Epithelial cell of alveolus of lung (primary cell): ENCODE results near the gene TUBA8. TPM values are rescaled to one million over a fixed set of nuclear protein-coding genes. Genes with fewer than 3 reads are reported as not detected.

Source experiments
- total RNA-seq: library from RNA; depleted of rRNA; stranded (reverse); fragments of >200 nt; gene quantifications from 2 replicates; pipeline ENCODE4 v1.2.1, GENCODE V29; 2015

The TUBA8 gene
- total RNA-seq: 1.1 TPM in 1 of 2 replicates, not detected in the other

DNA sequence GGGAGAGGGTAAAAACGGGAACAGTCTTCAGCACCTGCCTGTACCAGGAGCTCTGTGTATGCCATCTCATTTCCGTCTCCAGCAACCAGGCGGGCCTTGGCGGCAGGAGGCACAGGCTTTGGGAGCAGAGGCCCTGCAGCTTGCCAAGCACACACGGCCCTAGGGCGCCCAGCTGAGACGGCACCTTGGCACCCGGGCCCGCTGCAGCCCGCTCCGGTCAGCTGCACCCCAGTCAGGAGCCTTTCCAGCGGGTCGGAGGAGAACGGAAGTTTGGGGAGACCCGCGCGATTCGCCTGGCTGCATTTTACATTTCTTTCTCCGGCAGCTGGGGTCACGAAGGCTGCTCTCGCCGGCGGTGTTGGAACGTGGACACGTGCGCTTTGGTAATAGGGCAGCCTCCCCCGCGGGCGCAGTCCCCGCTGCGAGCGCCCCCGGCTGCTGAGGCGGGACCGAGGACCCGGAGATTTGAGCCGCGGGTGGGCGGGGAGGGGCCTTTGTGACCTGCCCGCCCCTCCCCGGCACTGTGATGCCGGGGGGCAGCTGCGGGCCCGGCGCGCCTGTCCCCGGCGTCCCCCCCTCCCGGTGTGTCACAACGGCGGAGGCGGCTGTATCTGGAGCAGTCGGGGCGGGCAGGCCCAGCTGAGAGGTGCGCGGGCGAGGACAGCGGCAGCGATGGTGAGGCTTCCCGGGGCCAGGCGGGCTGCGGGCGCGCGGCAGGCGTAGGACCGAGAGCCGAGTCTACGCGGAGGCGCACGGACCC is at the start of gene TUBA8:
TSS of gene TUBA8 (plus strand) at position 616 of the 760 bp plus-strand sequence. CDS start at position 673, 57 bp downstream.

DNA sequence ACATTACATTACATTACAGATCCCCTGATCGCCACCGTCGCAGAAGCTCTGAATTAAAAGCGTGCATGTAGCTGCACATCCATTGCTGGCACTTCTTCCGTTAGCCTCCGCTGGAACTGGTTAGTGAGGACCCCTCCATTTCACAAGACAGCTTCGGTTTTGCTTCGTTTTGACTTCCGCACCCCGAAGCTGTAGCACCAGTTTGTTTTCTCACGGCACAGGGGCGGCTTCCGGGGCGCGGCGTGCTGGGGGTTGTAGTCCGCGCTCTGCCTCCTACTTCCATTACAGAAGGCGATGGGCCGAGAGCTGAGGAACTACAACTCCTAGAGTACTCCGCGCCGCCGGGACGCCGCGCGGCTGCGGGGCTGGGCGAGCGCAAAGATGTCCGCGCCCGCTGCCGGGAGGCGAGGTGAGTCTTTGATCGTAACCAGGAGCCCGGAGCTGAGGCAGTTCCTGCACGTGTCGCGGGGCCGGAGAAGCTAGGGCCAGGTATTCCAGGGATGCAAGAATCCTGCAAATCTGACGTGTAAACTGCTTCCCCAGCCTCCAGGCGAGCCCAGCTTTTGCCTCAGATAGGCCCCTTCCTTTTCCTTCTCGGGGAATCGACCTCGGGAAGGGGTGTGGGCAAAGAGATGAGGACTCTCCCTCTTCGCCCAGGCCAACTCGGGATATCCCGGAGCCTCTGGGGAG is 32.8 kb upstream of the TUBA8 start, which contains the start of gene PEX26:
TSS of gene PEX26 (plus strand) at position 352 of the 690 bp plus-strand sequence. CDS start 387 bp downstream, outside the sequence.

Other genes with a start within 250 kb of the TUBA8 start
- gene MICAL3, start 86.2 kb upstream of the TUBA8 start, total RNA-seq: 8.4 and 15.1 TPM in 2 replicates
- gene PEX26, start 32.8 kb upstream of the TUBA8 start, total RNA-seq: 19.5 and 20.4 TPM in 2 replicates
- 1.8 and 5.4 TPM in 2 replicates for gene USP18, start 39.4 kb downstream of the TUBA8 start, total RNA-seq